Stromal cell of bone marrow (primary cell): ENCODE data around the gene DENND1A.

ENCODE experiments used
- DNase-seq: peaks from one replicate; pipeline ENCODE4 v3.0.0-alpha.2; 2012; ENCODE audit warnings: low read depth

Gene DENND1A

GRCh38 chr9:123336959-123337358 is 593.0 kb downstream of the DENND1A start:
- no peak for DNase-seq

GRCh38 chr9:123336449-123336848 is 593.5 kb downstream of the DENND1A start:
- DNase-seq: no peak

- DNase-seq: no peak
Observed at GRCh38 chr9:123335986-123336329, 594.0 kb downstream of the DENND1A start.

- peak; percentile 72 for DNase-seq
Observed at GRCh38 chr9:123335193-123335985, 594.5 kb downstream of the DENND1A start.

- no peak for DNase-seq
Observed at GRCh38 chr9:123334639-123335038, 595.3 kb downstream of the DENND1A start.

GRCh38 chr9:123333058-123333669 is 596.8 kb downstream of the DENND1A start:
- peak; percentile 83 for DNase-seq

GRCh38 chr9:123331346-123332060 is 598.4 kb downstream of the DENND1A start:
- DNase-seq: no peak
